ENCODE data around the gene ANK2.

The ANK2 gene

DNA sequence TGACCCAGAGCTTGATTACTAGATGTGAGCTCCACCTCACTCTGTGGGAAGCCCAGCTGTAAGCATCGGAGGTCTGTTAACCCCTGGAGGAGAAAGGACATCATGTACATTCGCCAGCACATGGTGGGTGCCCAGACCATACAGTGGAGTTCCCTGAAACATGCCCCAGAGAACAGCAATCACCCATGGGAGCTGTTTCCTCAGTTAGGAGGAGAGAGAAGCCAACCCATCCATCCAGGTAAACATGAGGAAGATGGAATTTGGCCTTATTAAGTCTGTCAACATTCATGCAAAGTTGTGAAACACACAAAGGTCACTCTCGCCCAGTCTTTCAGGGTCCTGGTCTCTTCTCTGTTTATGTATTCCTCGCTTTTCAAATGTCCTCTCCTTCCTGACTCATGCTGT, 354.7 kb downstream of the ANK2 start:
- DNase-seq, result no peak
- Histone ChIP-seq H4K20me1 (ENCODE audit: insufficient read depth, low read length) (no peaks in the 10 kb centered on the region), H3K4me1 (ENCODE audit: insufficient read depth, low read length) (no peaks in the 10 kb centered on the region), H3K4me3 (ENCODE audit: low read depth in 1 of 2, low read length in 2 of 2) (no peak overlapping the region), H3K36me3 (ENCODE audit: insufficient read depth, low read length) (no peaks in the 10 kb centered on the region), H3K27me3 (ENCODE audit: insufficient read depth, low read length, poor library complexity) (peaks cover 11% of the 10 kb centered on the region), H3K79me2 (ENCODE audit: insufficient read depth, low read length) (no peaks in the 10 kb centered on the region), H2AFZ (ENCODE audit: low read depth, low read length) (no peak overlapping the region), H3K9me3 (ENCODE audit: insufficient read depth, low read length, severe bottlenecking) (no peaks in the 10 kb centered on the region), H3K9ac (ENCODE audit: low read depth, low read length) (no peak overlapping the region), H3K27ac (ENCODE audit: low read length) (no peak overlapping the region), H3K4me2 (ENCODE audit: insufficient read depth, low read length) (no peak overlapping the region)
- ATAC-seq (ENCODE audit: insufficient read depth, low read depth), result no peak
- TF ChIP-seq, protein P1, sequence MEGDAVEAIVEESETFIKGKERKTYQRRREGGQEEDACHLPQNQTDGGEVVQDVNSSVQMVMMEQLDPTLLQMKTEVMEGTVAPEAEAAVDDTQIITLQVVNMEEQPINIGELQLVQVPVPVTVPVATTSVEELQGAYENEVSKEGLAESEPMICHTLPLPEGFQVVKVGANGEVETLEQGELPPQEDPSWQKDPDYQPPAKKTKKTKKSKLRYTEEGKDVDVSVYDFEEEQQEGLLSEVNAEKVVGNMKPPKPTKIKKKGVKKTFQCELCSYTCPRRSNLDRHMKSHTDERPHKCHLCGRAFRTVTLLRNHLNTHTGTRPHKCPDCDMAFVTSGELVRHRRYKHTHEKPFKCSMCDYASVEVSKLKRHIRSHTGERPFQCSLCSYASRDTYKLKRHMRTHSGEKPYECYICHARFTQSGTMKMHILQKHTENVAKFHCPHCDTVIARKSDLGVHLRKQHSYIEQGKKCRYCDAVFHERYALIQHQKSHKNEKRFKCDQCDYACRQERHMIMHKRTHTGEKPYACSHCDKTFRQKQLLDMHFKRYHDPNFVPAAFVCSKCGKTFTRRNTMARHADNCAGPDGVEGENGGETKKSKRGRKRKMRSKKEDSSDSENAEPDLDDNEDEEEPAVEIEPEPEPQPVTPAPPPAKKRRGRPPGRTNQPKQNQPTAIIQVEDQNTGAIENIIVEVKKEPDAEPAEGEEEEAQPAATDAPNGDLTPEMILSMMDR (IDR thresholded peaks at IDR 0.05; ENCODE audit: borderline replicate concordance, extremely low read depth, low read length, poor library complexity, severe bottlenecking), result no peak
- TF ChIP-seq EZH2 (IDR thresholded peaks at IDR 0.05; ENCODE audit: borderline replicate concordance, low read depth, low read length, severe bottlenecking), result no peak

DNA sequence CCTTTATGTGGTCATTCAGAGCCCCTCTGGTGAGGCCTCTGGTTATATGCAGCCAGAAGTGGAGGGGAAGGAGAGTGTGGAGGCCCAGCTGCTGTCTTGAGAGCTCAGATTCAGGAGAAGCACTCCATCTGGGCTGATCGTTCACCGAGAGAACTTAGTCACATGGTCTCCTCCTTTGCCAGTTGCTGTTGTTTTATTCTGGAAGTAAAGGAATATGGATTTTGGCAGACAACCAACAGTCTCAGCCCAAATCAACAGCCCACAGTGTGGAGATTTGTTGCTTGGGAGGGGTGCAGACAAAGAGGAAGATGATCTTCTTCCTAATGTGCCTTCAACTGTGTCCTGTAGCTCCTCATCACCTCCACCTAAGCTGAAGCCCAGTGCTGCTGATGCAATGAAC, 355.4 kb downstream of the ANK2 start:
- ATAC-seq (ENCODE audit: insufficient read depth, low read depth) (no peak), DNase-seq (no peak)
- Histone ChIP-seq H3K9ac (ENCODE audit: low read depth, low read length) (no peak overlapping the region), H3K4me3 (ENCODE audit: low read depth in 1 of 2, low read length in 2 of 2) (no peak overlapping the region), H2AFZ (ENCODE audit: low read depth, low read length) (no peak overlapping the region), H4K20me1 (ENCODE audit: insufficient read depth, low read length) (no peaks in the 10 kb centered on the region), H3K9me3 (ENCODE audit: insufficient read depth, low read length, severe bottlenecking) (no peaks in the 10 kb centered on the region), H3K36me3 (ENCODE audit: insufficient read depth, low read length) (no peaks in the 10 kb centered on the region), H3K27ac (ENCODE audit: low read length) (no peak overlapping the region), H3K4me2 (ENCODE audit: insufficient read depth, low read length) (no peak overlapping the region), H3K4me1 (ENCODE audit: insufficient read depth, low read length) (no peaks in the 10 kb centered on the region), H3K79me2 (ENCODE audit: insufficient read depth, low read length) (no peaks in the 10 kb centered on the region), H3K27me3 (ENCODE audit: insufficient read depth, low read length, poor library complexity) (peaks cover 11% of the 10 kb centered on the region)
- no peak for TF ChIP-seq EZH2 (IDR thresholded peaks at IDR 0.05; ENCODE audit: borderline replicate concordance, low read depth, low read length, severe bottlenecking)
- TF ChIP-seq, protein P1 (IDR thresholded peaks at IDR 0.05; ENCODE audit: borderline replicate concordance, extremely low read depth, low read length, poor library complexity, severe bottlenecking), result no peak

DNA sequence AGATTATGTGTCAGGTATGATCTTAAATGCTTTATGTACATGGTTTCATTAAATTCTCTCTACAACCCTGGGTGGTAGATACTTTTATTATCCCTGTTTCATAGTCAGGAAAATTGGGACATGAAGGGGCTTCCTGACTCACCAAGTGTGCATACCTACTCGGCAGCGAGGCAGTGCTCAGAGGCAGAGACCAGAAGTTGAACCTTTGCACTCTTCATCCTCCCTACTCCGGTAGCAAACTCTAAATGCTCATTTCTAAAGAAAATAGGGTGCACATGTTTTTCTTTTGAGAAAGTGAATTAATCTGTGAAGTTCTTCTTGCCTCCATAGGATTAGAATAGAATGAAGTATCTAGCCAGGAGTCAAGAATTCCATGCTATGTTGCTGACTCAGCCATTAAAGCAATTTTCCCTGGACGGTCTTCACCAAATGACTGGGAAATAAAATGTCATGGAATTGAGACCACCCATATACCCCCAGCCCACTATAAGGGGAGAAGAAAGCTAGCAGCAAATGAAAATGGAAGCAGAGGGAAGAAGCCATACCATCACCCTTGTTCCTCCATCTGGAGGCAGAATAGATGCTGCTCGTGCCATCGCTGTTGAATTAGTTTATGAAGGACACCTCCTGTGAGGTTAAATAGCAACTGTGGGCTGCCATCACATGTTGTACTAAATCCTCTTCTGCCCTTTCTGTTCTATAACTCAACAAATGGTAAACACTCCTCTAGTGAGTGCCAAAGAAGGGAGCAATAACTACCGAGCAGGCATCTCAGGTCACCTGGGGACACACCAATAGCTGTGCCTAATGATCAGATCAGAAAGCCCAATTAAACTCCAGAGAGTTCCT, 356.6 kb downstream of the ANK2 start:
- Histone ChIP-seq H4K20me1 (ENCODE audit: insufficient read depth, low read length) (no peaks in the 10 kb centered on the region), H3K27me3 (ENCODE audit: insufficient read depth, low read length, poor library complexity) (peaks cover 14% of the 10 kb centered on the region), H3K9ac (ENCODE audit: low read depth, low read length) (no peak overlapping the region), H3K27ac (ENCODE audit: low read length) (no peak overlapping the region), H3K4me3 (ENCODE audit: low read depth in 1 of 2, low read length in 2 of 2) (no peak overlapping the region), H3K79me2 (ENCODE audit: insufficient read depth, low read length) (no peaks in the 10 kb centered on the region), H3K4me1 (ENCODE audit: insufficient read depth, low read length) (no peaks in the 10 kb centered on the region), H3K36me3 (ENCODE audit: insufficient read depth, low read length) (no peaks in the 10 kb centered on the region), H3K9me3 (ENCODE audit: insufficient read depth, low read length, severe bottlenecking) (no peaks in the 10 kb centered on the region), H3K4me2 (ENCODE audit: insufficient read depth, low read length) (no peak overlapping the region), H2AFZ (ENCODE audit: low read depth, low read length) (no peak overlapping the region)
- ATAC-seq (ENCODE audit: insufficient read depth, low read depth) (no peak), DNase-seq (no peak)
- no peak for TF ChIP-seq EZH2 (IDR thresholded peaks at IDR 0.05; ENCODE audit: borderline replicate concordance, low read depth, low read length, severe bottlenecking)
- TF ChIP-seq, protein P1 (IDR thresholded peaks at IDR 0.05; ENCODE audit: borderline replicate concordance, extremely low read depth, low read length, poor library complexity, severe bottlenecking), result no peak
